Limb (tissue), 2 donors: ENCODE data around the gene OSR1.
"Not testable (repeated sequence)": the region's sequence is repeated elsewhere in the genome, so short reads cannot be mapped to it uniquely, and the experiment has no call there.

ENCODE experiments used
- DNase-seq, 2 donors: peaks; one replicate each; pipeline ENCODE4 v3.0.0-alpha.2; 2016; ENCODE audit errors: extremely low spot score in 2 of 2

OSR1 gene

DNA sequence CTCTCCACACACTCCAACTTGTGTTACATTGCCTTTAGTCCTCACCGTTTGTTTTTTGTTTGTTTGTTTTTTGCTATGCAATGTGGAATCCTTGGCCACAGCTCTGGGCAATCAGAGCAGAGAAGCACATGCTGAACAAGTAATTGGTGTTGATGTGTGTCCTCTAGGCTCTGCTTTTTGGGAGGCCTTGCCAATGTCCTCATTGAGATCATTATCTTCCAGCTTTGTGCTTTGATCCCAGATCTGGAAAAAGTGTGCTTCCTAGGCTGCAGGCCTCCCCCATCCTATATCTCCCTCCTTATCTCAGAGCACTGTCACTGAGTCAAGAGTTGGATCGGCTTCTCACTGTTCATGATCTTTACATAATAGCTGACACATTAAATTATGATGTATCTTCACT is 25.9 kb downstream of the OSR1 start:
- no peak for DNase-seq

DNA sequence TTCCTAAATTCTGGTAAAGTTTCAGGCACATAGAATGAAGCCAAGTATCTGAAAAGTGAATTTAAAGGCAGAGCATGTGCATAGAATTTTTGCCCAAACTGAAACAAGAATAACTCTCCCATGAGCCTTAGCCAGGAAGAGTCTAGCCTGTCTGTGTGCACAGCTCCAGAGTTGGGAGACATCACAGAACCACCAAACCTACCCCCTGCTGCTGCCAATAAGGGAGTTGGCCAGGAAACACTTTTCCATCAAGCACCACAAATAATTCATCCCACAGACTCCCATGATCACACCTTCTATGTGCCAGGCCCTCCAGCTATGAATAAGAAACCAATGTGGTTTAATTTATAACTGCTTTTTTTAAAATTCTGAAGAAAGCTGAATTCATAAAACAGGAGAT is 27.0 kb downstream of the OSR1 start:
- no peak for DNase-seq

DNA sequence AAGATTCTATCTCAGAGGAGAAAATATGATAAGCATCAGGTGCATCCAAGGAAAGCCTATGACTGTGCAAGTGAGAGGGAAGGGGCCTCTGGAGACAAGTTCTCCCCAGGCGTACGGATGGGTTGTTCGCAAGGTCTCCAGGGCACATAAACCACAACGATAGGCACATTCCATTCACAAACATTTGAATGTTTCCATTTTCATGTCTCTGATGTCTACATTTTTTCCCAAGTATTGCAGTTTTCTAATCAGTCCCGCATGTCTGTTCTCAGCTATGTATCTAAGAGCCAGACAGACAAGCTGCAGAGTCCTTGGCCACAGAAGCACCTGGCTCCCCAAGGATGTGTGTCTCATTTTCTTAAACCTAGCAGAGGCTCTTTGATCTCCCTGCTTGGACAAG is 28.0 kb downstream of the OSR1 start:
- DNase-seq: no peak

DNA sequence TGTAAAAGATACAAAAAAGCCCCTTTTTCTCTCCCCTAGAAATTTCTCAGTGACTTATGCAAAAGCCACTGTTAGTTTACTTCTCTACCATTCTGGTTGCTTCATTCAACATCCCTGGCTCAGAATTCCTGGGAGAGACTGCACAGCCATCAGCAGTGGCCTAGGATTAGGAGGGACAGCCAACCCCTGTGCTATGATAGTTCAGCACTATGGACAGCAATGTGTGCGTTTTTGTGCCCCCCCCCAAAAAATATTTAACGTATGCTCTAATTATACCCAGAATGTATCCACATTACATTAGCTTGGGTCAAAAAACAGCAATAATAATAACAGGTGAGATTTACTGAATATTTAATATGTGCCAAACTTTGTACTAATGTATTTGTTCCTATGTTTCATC is 29.0 kb downstream of the OSR1 start:
- DNase-seq: no peak

DNA sequence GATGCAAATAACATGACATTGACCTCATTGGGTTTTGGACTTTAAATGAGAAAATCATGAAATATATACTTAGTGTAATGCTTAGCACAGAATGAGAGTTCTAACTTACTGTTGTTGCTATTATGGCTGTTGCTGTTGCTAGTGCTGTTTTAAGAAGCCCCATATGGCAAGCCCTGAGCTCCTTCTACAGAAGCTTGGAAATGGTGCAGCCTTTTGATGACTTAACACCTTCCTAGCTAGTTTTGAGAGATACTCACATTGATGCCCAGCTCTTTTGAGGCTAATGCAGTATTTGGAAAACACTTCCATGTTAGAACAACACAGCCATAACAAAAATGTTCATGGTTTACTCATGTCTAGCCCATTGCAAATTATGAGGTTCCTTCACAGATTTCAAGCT is 30.9 kb downstream of the OSR1 start:
- DNase-seq: no peak

DNA sequence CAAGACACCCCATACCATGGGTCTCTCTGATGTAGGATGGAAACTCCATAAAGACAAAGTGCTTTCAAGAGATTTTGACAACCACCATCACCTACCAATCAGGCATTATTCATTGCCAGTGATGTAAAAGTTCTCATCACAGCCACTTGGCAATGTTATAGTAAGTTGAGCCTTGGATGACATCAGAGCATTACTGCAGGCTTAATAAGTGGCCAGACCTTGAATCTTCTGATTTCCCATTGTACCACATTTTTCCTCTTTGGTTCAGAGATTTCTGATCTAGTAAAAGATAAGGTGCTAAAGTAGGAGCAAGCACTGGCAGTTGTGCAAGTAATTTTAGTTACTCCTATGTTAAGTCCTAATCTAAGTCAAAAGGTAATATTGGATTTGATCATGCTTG is 36.5 kb downstream of the OSR1 start:
- no peak for DNase-seq

DNA sequence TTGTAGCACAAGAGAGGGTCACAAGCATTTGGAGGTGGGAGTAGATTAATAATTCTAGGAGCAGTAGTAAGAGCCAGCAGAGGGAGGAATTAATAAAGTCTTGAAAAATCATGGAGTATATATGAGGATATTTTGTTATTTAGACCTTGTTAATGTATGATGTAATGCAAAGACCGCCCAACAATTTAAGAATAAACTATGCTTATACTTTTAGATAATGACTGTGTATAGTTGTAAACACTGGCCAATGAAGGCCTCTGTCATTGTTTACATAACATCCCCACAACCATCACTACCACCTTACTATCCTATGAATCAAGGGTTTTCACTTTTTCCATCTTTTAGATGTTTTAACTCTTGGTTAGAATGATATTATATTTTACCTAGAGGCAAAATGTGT is 37.6 kb downstream of the OSR1 start:
- no peak for DNase-seq

DNA sequence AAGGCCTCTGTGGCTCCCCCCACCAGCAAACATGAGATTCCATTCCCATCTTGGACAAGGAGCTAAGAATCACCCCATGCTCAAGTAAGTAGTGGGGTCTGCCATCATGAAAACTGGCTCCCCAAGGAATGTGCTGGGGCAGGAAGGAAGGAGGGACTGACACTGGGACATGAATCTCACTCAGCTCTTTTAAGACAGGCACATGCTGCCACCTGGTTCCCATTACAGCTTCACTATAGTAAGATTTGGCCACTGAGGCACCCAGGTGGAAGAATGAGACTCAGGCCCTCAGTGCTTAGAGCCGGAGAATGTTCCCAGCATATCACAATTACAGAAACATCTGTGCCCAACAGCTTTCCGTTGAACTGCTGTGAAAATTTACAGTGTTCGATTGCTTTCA is 38.7 kb downstream of the OSR1 start:
- DNase-seq: no peak

DNA sequence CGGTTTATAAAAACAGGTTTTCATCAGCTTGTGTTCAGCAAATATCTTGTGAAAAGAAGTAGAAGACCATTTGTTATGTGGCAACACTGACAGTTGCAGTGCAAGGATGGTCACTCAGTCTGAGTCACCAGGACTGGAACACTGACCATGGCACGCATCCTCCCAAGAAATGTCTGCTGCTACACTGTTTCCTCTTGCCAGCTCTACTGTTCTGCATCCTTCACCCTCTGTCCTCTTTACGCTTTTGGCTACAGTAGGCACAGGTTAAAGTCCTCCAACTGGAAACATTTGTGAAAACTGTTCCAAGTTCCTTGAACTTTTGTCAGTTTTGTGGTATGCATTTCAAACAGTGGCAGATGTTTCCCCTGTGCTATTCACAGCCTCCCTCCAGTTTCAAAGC is 39.4 kb downstream of the OSR1 start:
- no peak for DNase-seq

DNA sequence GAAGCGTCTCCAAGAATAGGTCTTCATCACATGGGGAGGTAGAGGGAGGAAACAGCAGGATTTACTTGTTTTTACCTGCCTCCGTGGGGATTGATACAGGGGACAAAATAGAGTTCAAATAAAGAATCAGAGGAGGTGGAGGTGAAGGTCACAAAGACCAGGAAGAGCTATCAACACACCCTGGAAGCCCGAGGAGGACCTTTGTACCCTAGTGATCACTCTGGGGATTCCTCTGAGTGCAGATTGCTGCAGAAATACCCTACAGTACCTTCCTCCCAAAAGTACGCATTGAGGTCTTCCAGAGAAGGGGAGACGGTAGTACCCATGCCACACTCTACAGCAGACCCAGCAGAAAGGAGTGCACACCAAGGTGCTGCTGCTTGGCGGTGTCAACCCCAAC is 44.9 kb downstream of the OSR1 start:
- DNase-seq: no peak

DNA sequence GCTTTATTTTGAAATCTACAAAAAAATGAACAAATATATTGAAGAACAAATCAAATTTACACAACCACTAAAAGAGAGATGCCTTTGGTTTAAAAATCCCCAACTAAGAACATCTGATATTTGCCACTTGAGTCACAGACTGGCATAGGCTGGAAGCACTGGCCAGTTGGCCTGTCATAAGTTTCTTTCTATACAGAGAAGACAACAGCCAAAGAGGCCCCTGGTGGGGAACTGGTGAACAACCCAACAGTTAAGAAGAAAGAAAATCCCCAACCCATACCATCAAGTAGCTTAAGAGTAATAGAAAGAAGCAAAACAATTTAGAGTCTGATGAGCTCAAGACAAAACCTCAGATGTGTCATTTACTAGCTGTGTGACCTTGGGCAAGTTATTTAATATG is 45.5 kb downstream of the OSR1 start:
- DNase-seq: no peak

DNA sequence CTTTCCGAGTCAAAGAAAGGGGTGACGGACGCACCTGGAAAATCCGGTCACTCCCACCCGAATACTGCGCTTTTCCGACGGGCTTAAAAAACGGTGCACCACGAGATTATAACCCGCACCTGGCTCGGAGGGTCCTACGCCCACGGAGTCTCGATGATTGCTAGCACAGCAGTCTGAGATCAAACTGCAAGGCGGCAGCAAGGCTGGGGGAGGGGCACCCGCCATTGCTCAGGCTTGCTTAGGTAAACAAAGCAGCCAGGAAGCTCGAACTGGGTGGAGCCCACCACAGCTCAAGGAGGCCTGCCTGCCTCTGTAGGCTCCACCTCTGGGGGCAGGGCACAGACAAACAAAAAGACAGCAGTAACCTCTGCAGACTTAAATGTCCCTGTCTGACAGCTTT is 52.4 kb downstream of the OSR1 start:
- not testable (repeated sequence) for DNase-seq

DNA sequence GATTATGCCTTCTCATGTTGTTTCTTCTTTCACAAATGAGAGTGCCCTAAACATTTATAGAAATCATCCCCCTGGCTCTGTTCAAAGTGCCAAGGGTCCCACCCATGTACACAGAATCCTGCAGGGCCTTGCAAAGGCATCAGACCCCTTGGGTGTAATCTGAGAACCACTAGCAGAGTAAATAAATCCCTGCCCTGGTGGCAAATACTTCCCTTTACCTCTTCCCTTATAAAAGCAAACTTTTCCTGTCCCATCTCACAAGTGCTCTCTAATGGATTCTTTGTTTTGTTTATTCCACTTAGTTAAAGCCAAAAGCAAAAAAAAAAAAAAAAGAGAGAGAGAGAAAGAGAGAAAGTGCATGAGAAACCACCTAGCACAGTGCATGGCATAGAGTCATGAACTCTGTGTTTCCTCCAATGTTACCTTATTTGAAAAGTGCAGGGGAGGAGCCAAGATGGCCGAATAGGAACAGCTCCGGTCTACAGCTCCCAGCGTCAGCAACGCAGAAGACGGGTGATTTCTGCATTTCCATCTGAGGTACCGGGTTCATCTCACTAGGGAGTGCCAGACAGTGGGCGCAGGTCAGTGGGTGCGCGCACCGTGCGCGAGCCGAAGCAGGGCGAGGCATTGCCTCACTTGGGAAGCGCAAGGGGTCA is 52.9 kb downstream of the OSR1 start:
- DNase-seq: not testable (repeated sequence)

DNA sequence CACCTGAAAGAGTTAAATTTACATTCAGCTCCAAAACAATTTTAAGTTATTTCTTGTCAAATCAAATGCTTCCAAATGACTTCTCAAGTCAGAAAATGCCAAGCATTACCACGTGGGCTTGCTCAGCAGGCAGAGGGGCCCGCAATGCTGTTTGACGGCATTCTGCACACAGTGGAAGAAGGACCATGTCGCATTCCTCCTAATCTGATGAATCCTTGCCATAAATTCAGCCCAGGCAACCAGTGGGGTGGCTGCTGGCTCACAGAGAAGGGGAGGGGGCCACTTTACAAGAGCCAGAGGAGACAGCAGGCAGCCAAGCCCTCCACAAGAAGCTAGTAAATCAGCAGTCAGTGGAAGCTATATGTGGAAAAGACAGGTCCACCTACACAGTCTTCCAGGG is 56.7 kb downstream of the OSR1 start:
- no peak for DNase-seq
